ENCODE data around the gene CD59. TPM values are rescaled to one million over a fixed set of nuclear protein-coding genes. Genes with fewer than 3 reads are reported as not detected.
A peak's percentile ranks its signal among the peaks of the same experiment; 100 is the strongest.

The CD59 gene
- total and polyA plus RNA-seq, 2 of the 13 experiments (the other 11 are each of a cell fraction or from before 2014, with no cell fraction given), result 127 to 289 TPM

- TF ChIP-seq ATF5 (CRISPR knock-in tag; IDR thresholded peaks at IDR 0.05; ENCODE audit: low read depth) (no peak), ZMYM4 (CRISPR knock-in tag; IDR thresholded peaks at IDR 0.05) (no peak), KDM6A (CRISPR knock-in tag; IDR thresholded peaks at IDR 0.05; ENCODE audit: low read depth) (no peak), ZNF543 (CRISPR knock-in tag; IDR thresholded peaks at IDR 0.05) (no peak), ZNF335 (CRISPR knock-in tag; IDR thresholded peaks at IDR 0.05) (no peak), CEBPG (CRISPR knock-in tag; IDR thresholded peaks at IDR 0.05) (no peak), ZNF547 (CRISPR knock-in tag; IDR thresholded peaks at IDR 0.05) (peak; percentile 15; the same call in 1 of the 2 replicates), DR1 (CRISPR knock-in tag; IDR thresholded peaks at IDR 0.05) (no peak), EHMT2 (IDR thresholded peaks at IDR 0.05; ENCODE audit: borderline replicate concordance, low read depth, low read length) (no peak), SMC3 (IDR thresholded peaks at IDR 0.05; ENCODE audit: low read length) (no peak), NFE2 (CRISPR knock-in tag; IDR thresholded peaks at IDR 0.05) (no peak), SOX6 (IDR thresholded peaks at IDR 0.05) (no peak), SOX6 (CRISPR knock-in tag; IDR thresholded peaks at IDR 0.05) (no peak), ZNF75D (CRISPR knock-in tag; IDR thresholded peaks at IDR 0.05; ENCODE audit: borderline replicate concordance) (0 out of 2 replicates have a peak, but pooled peaks have one; percentile 14), ATF7 (IDR thresholded peaks at IDR 0.05) (no peak), ATF7 (CRISPR knock-in tag; IDR thresholded peaks at IDR 0.05) (no peak), MTA1 (CRISPR knock-in tag; IDR thresholded peaks at IDR 0.05; ENCODE audit: borderline replicate concordance) (peak; percentile 43; the same call in 1 of the 2 replicates), CENPX (CRISPR knock-in tag; IDR thresholded peaks at IDR 0.05) (no peak), CAMTA2 (CRISPR knock-in tag; IDR thresholded peaks at IDR 0.05; ENCODE audit: borderline replicate concordance) (0 out of 2 replicates have a peak, but pooled peaks have one; percentile 52), ZNF362 (CRISPR knock-in tag; IDR thresholded peaks at IDR 0.05; ENCODE audit: borderline replicate concordance) (no peak), NR2F6 (IDR thresholded peaks at IDR 0.05) (no peak), NR2F6 (CRISPR knock-in tag; IDR thresholded peaks at IDR 0.05) (no peak), ZNF160 (CRISPR knock-in tag; IDR thresholded peaks at IDR 0.05) (no peak), TRIM22 (IDR thresholded peaks at IDR 0.05) (no peak), ZNF337 (CRISPR knock-in tag; IDR thresholded peaks at IDR 0.05; ENCODE audit: borderline replicate concordance, low read depth) (no peak), TOE1 (CRISPR knock-in tag; IDR thresholded peaks at IDR 0.05) (no peak), ZNF121 (CRISPR knock-in tag; IDR thresholded peaks at IDR 0.05) (no peak), MLLT10 (CRISPR knock-in tag; IDR thresholded peaks at IDR 0.05) (no peak)
These were observed 714 bp downstream of the CD59 start (continued) for GRCh38 chr11:33735271-33736147.

All from HepG2 (cell line).